T-cell (primary cell): ENCODE results near the gene FZD1. TPM values are rescaled to one million over a fixed set of nuclear protein-coding genes. Genes with fewer than 3 reads are reported as not detected.

ENCODE experiments used
- ATAC-seq, 4 experiments: fragments of 200-7000 bp in 3 of 4; fragments of 150-1000 bp in 1 of 4; cut with Tn5 transposase; replicated peaks in 1 of 4; 1 replicate in 3 of 4; 2 replicates in 1 of 4; pipeline ENCODE4 v1.10.0; 2021; ENCODE audit warnings: moderate library complexity in 3 of 4, mild to moderate bottlenecking in 2 of 4, moderate number of reproducible peaks in 1 of 4
- CTCF ChIA-PET, 2 donors: fragments of 300-600 bp; sonication (Branson Sonifier 250); formaldehyde crosslinking; loops; one replicate each; lab custom pipeline; 2022; ENCODE audit warnings: antibody characterized with exemption in 2 of 2; lab: Charles Lee
- POLR2A ChIA-PET, 2 donors: fragments of 300-600 bp; sonication (Branson Sonifier 250); formaldehyde crosslinking; loops; one replicate each; lab custom pipeline; 2022; ENCODE audit warnings: antibody characterized with exemption in 2 of 2; lab: Charles Lee
- DNase-seq, 35 experiments: peaks; one replicate each; pipeline versions ENCODE4 v3.0.0 to v3.0.0-alpha.2; 2013 to 2023
- H3K27ac ChIP-seq: one replicate; pipeline ENCODE4 v1.5.1; 2013; ENCODE audit warnings: low read length
- H3K27me3 ChIP-seq, 2 experiments: replicated peaks in 1 of 2; 1 replicate in 1 of 2; 2 replicates in 1 of 2; pipeline versions ENCODE4 v1.6.1 to v1.7.0; 2013; ENCODE audit warnings: low read length in 1 of 2, mixed read lengths in 1 of 2; ENCODE audit not compliant: control insufficient read depth in 2 of 2, insufficient read depth in 2 of 2; ENCODE audit errors: extremely low read depth in 1 of 2
- H3K36me3 ChIP-seq, 2 donors: 1 replicate in 1 of 2; 2 replicates in 1 of 2; pipeline versions ENCODE4 v1.6.1 to v1.7.0; 2013; ENCODE audit warnings: low read length in 1 of 2; ENCODE audit not compliant: control insufficient read depth in 2 of 2, insufficient read depth in 1 of 2; ENCODE audit errors: extremely low read depth in 1 of 2
- H3K4me1 ChIP-seq, 2 experiments: 1 replicate in 1 of 2; 2 replicates in 1 of 2; pipeline versions ENCODE4 v1.6.1 to v1.7.0; 2013; ENCODE audit warnings: low read length in 2 of 2, mixed read lengths in 1 of 2; ENCODE audit not compliant: insufficient read depth in 2 of 2, control insufficient read depth in 1 of 2; ENCODE audit errors: extremely low read depth in 1 of 2
- H3K4me3 ChIP-seq, 2 donors: 1 replicate in 1 of 2; 2 replicates in 1 of 2; pipeline versions ENCODE4 v1.5.1 to v1.7.0; 2013; ENCODE audit warnings: mild to moderate bottlenecking in 2 of 2, low read length in 1 of 2, moderate library complexity in 1 of 2; ENCODE audit not compliant: control insufficient read depth in 1 of 2; ENCODE audit errors: extremely low read depth in 1 of 2
- H3K9me3 ChIP-seq: 2 replicates; pipeline ENCODE4 v1.7.0; 2013
- H3K27ac Mint-ChIP-seq, 2 donors: one replicate each; pipeline ENCODE4 v1.8.0; 2020 to 2021; ENCODE audit warnings: mild to moderate bottlenecking in 2 of 2, mixed read lengths in 2 of 2
- H3K27me3 Mint-ChIP-seq, 2 donors: one replicate each; pipeline ENCODE4 v1.8.0; 2021 to 2022; ENCODE audit warnings: mixed read lengths in 2 of 2
- H3K36me3 Mint-ChIP-seq: one replicate; pipeline ENCODE4 v1.8.0; 2021; ENCODE audit warnings: mixed read lengths
- H3K4me1 Mint-ChIP-seq, 3 donors: one replicate each; pipeline ENCODE4 v1.8.0; 2020 to 2022; ENCODE audit warnings: mixed read lengths in 3 of 3, mild to moderate bottlenecking in 1 of 3
- H3K4me3 Mint-ChIP-seq, 3 donors: one replicate each; pipeline ENCODE4 v1.8.0; 2020 to 2022; ENCODE audit warnings: mild to moderate bottlenecking in 3 of 3, mixed read lengths in 3 of 3, moderate library complexity in 3 of 3
- H3K9me3 Mint-ChIP-seq, 3 donors: one replicate each; pipeline ENCODE4 v1.8.0; 2020 to 2022; ENCODE audit warnings: mixed read lengths in 3 of 3
- WGBS: methylation state at CpG from one replicate; pipeline ENCODE4 v1.1.5; 2013; ENCODE audit warnings: missing lambda C conversion rate; ENCODE audit not compliant: insufficient coverage; 5-methylcytosine and 5-hydroxymethylcytosine counted together
- total RNA-seq, 35 experiments: library from RNA in 6 of 35; stranded (reverse) in 6 of 35; fragments of 120-200 nt in 1 of 35; gene quantifications; one replicate each; pipeline versions ENCODE4 v1.2.1 to v1.2.4 and lab custom pipeline; 2013 to 2026

FZD1 gene
- total RNA-seq, 5 donors from 2014 or later (not counting 1 experiment from before 2014, with no cell fraction given), result 0.07 to 0.47 (median 0.13) TPM

- ChIA-PET POLR2A (no interaction called here), CTCF (no interaction called here)
- DNase-seq (no peak), ATAC-seq (no peak)
- WGBS, result 80% methylated on average over 5 of the region's 6 CpGs
- Mint-ChIP-seq H3K4me1 (no peaks in the 10 kb centered on the region), H3K27me3 (peaks cover 2 to 15% of the 10 kb centered on the region in 2 donors), H3K9me3 (no peaks in the 10 kb centered on the region), H3K27ac (no peak overlapping the region), H3K36me3 (no peaks in the 10 kb centered on the region), H3K4me3 (no peak overlapping the region)
- Histone ChIP-seq H3K4me1 (no peaks in the 10 kb centered on the region), H3K36me3 (no peaks in the 10 kb centered on the region), H3K27me3 (no peaks in the 10 kb centered on the region), H3K27ac (no peak overlapping the region), H3K4me3 (no peak overlapping the region), H3K9me3 (no peaks in the 10 kb centered on the region)
Observed at GRCh38 chr7:91286432-91286831, 22.2 kb downstream of the FZD1 start.

GRCh38 chr7:91287371-91288084 lies 23.3 kb downstream of the FZD1 start:
- Histone ChIP-seq H3K27me3 (no peaks in the 10 kb centered on the region), H3K27ac (no peak overlapping the region), H3K4me1 (no peaks in the 10 kb centered on the region), H3K36me3 (no peaks in the 10 kb centered on the region), H3K4me3 (no peak overlapping the region), H3K9me3 (no peaks in the 10 kb centered on the region)
- H3K4me1 Mint-ChIP-seq, result no peaks in the 10 kb centered on the region
- DNase-seq, result no peak
- no peak for ATAC-seq
- H3K36me3 Mint-ChIP-seq, result no peaks in the 10 kb centered on the region
- 50% methylated on average over 4 of the region's 4 CpGs for WGBS
- H3K27me3 Mint-ChIP-seq, result peaks cover 4 to 12% of the 10 kb centered on the region in 2 donors
- ChIA-PET POLR2A (interaction anchor here (0.6 kb wide), 2 partner anchors 17 to 1242 kb away, joined by 4 read pairs; no protein-coding TSS in a partner anchor), CTCF (no interaction called here)
- H3K4me3 Mint-ChIP-seq, result no peak overlapping the region
- no peak overlapping the region for H3K27ac Mint-ChIP-seq
- no peaks in the 10 kb centered on the region for H3K9me3 Mint-ChIP-seq

- no peak overlapping the region for H3K4me3 ChIP-seq
- Mint-ChIP-seq H3K4me1 (no peaks in the 10 kb centered on the region), H3K27me3 (peaks cover 4% of the 10 kb centered on the region in 2 donors), H3K36me3 (no peaks in the 10 kb centered on the region), H3K27ac (no peak overlapping the region), H3K4me3 (no peak overlapping the region), H3K9me3 (no peaks in the 10 kb centered on the region)
- H3K36me3 ChIP-seq, result no peaks in the 10 kb centered on the region
- no peak for DNase-seq
- ChIA-PET CTCF (no interaction called here), POLR2A (interaction anchor here in 1 of 2 donors (0.6 kb wide), 1 partner anchor 18 kb away, joined by 4 read pairs; no protein-coding TSS in a partner anchor)
- no peak for ATAC-seq
- no peaks in the 10 kb centered on the region for H3K4me1 ChIP-seq
- H3K9me3 ChIP-seq, result no peaks in the 10 kb centered on the region
- H3K27ac ChIP-seq, result no peak overlapping the region
- H3K27me3 ChIP-seq, result no peaks in the 10 kb centered on the region
- 93% methylated on average over 2 of the region's 3 CpGs for WGBS
Observed at GRCh38 chr7:91288208-91288824, 24.1 kb downstream of the FZD1 start.

GRCh38 chr7:91289633-91290254 lies 25.5 kb downstream of the FZD1 start:
- no peaks in the 10 kb centered on the region for H3K36me3 ChIP-seq
- Mint-ChIP-seq H3K27ac (no peak overlapping the region), H3K4me3 (no peak overlapping the region), H3K36me3 (no peaks in the 10 kb centered on the region), H3K27me3 (peaks cover 4 to 14% of the 10 kb centered on the region in 2 donors), H3K4me1 (no peaks in the 10 kb centered on the region), H3K9me3 (no peaks in the 10 kb centered on the region)
- 71% methylated on average over 1 of the region's 5 CpGs for WGBS
- H3K27me3 ChIP-seq, result no peaks in the 10 kb centered on the region
- H3K27ac ChIP-seq, result no peak overlapping the region
- no peaks in the 10 kb centered on the region for H3K9me3 ChIP-seq
- ATAC-seq, result no peak
- no peak for DNase-seq
- H3K4me1 ChIP-seq, result no peaks in the 10 kb centered on the region
- no peak overlapping the region for H3K4me3 ChIP-seq
- ChIA-PET POLR2A (no interaction called here), CTCF (no interaction called here)

GRCh38 chr7:91291302-91291701 lies 27.1 kb downstream of the FZD1 start:
- WGBS, result 84% methylated on average over 3 of the region's 5 CpGs
- Histone ChIP-seq H3K4me3 (no peak overlapping the region), H3K27me3 (no peaks in the 10 kb centered on the region), H3K36me3 (no peaks in the 10 kb centered on the region), H3K4me1 (no peaks in the 10 kb centered on the region), H3K9me3 (no peaks in the 10 kb centered on the region), H3K27ac (no peak overlapping the region)
- ATAC-seq (no peak), DNase-seq (no peak)
- Mint-ChIP-seq H3K36me3 (no peaks in the 10 kb centered on the region), H3K27ac (no peak overlapping the region), H3K4me1 (no peaks in the 10 kb centered on the region), H3K27me3 (peaks cover 2 to 14% of the 10 kb centered on the region in 2 donors), H3K9me3 (no peaks in the 10 kb centered on the region), H3K4me3 (no peak overlapping the region)
- ChIA-PET POLR2A (no interaction called here), CTCF (no interaction called here)

GRCh38 chr7:91291902-91292301 lies 27.7 kb downstream of the FZD1 start:
- H3K27me3 ChIP-seq, result no peaks in the 10 kb centered on the region
- H3K4me1 Mint-ChIP-seq, result no peaks in the 10 kb centered on the region
- H3K27ac Mint-ChIP-seq, result no peak overlapping the region
- WGBS, result 67% methylated on average over 1 of the region's 1 CpG
- H3K9me3 Mint-ChIP-seq, result no peaks in the 10 kb centered on the region
- ChIA-PET CTCF (no interaction called here), POLR2A (no interaction called here)
- H3K4me1 ChIP-seq, result no peaks in the 10 kb centered on the region
- no peaks in the 10 kb centered on the region for H3K9me3 ChIP-seq
- DNase-seq (no peak), ATAC-seq (no peak)
- no peak overlapping the region for H3K4me3 Mint-ChIP-seq
- no peak overlapping the region for H3K4me3 ChIP-seq
- no peaks in the 10 kb centered on the region for H3K36me3 Mint-ChIP-seq
- H3K27ac ChIP-seq, result no peak overlapping the region
- peaks cover 2 to 14% of the 10 kb centered on the region in 2 donors for H3K27me3 Mint-ChIP-seq
- no peaks in the 10 kb centered on the region for H3K36me3 ChIP-seq
